Kidney tubule cell (primary cell): Measurements from ENCODE around the gene DLX4.

ENCODE experiments used
- DNase-seq: peaks from one replicate; pipeline ENCODE4 v3.0.0-alpha.2; 2018; ENCODE audit warnings: low spot score

Gene DLX4

DNA sequence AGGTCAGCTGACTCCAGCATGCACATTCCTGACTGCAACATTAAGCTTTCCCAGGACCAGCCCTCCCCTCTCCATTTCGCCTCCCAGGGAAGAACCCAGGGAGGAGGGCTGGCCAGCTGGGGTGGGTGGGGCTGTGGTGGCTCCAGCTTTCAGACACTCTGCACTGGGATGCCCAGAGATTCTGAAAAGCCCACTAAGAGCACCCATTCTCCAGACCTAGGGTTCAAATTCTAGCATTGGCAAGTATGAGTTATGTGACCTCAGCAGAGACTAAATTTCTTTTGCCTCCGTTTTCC lies 18.2 kb downstream of the DLX4 start:
- DNase-seq, result no peak

DNA sequence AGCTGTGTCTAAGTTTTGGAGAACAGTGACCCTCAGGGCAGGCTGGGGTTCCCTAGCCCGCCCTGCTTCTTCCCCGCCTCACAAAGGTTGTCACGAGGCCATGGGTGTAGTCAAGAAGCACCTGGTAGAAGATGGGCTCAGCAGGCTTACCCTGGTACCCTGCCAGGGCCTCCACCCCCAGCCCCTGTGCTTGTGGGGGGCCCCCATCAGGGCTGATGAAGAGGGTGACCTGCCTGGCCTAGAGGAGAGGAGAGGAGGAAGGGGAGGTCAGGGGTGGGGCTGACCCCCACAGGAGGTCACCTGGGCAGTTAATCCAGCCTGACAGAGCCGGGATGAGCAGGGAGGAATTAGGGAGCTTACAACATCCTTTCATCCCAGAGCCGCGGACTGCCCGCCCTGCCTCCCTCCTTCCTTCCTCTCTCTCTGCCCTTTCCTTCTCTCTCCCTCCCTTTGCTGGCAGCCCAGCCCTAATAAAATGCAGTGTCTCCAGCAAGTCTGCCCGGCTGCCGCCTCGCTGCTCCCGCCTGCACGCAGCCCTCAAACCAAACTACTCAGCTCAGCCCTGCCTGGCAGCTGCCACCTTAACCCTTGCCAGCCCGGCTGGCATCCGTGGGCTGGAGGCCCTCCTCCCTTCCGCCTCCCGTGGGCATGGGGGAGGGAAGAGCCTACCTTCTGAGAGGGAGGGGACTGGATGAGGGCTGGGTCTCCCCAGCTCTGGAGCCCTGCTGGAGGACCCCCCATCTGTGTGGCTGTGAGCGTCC lies 18.9 kb downstream of the DLX4 start:
- peak; percentile 33 for DNase-seq

DNA sequence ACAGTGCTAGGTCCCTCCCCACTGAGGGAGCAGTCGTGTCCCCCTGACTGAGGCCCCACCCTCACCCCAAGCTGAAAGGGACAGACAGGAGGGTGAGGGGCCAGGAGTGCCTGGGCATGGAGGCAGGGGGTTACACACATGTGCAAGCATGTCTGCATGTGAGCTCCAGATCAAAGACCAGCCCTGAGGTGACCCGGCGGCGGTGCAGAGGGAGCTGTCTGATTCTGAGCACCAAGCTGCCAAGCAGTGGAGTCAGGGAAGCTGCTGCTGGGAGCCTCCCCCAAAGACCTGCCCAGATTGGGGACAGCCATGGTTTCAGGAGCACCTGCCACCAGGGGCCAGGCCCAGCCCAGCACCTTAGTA lies 20.5 kb downstream of the DLX4 start:
- no peak for DNase-seq

DNA sequence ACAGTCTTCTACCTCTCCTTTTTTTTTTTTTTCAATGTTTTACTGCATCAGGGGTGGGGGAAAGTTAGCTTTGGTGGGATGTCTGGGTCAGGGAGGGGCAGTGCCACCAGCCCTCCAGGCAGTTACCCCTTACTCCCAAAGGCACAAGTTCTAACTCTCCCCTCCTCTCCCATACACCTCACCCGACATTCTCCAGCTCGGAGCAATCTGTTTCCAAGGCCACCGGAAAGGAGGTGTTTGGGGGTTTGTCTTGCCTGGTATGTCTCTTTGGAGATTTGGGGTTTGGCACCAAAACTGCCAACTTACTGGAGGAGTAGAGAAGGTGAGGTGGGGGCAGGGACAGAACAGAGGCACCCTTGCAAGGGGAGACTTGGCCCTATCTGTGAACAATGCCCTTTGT lies 21.3 kb downstream of the DLX4 start:
- no peak for DNase-seq

DNA sequence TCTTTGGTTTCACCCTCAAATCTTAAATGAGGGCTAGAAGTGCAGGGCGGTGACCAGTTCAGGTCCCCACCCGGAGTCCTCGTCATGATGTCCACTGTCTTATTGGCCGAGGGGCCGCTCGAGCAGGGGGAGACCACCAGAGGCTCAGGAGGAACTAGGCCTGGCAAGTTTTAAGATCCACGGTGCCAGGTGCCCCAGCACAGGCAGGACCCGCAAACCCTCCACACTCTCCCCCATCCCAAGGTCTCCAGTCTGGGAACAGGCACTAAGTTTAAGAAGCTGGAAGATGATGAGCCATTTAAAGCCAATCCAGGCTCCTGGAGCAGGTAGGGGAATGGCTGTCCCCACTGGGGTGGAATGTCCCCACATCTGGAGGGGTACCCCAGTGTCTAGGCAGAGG lies 21.9 kb downstream of the DLX4 start:
- DNase-seq, result no peak

DNA sequence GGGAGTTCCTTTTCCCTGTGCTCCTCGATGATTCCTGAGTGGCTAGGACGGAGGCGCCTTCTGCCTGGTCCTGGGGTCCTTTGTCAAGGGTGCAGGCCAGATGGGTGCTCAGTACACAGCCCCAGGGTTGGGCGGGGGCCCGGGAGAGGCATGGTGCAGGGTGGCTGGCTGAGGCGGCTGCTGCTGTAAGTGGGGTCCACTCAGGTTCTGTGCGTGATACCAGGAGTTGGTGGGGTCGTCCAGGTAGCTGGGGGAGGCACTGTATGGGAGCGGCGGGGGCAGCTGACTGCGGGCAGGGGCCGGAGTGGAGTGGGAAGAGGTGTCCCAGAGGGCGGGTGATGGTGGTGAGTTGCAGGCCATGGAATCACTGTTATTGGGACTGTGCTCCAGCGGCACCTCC lies 22.4 kb downstream of the DLX4 start:
- DNase-seq, result no peak

DNA sequence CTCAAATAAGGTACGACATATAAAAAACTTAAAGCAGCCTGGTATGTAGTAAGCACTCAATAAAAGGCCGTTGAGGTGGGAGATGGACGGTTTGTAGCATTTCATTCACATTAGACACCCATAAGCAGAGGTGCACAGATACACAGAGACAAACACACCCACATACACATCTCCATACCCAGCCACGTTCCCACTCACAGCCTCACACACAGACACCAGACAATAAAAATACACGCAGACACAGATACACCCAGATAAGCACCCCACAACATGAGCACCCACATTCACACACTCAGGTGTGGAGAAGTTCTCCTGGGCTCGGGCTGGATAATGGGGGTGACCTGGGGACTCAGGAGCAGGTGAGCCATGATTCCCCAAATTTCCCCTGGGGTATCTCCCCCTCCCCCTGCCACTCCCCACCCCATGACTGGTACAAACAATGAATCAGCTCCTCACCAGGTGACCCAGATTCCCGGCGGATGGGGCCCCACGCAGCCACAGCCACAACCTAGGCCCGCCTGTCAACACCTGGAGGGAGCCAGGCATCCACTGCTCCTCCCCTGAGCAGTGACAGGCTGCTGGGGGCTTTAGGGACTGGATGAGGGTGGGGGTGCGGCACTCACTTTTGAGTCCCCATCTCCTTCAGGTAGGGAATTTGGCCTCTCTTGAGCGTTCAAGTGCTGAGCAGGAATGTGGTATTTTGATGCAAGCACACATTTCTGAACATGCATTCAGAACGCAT lies 23.4 kb downstream of the DLX4 start:
- DNase-seq, result no peak

DNA sequence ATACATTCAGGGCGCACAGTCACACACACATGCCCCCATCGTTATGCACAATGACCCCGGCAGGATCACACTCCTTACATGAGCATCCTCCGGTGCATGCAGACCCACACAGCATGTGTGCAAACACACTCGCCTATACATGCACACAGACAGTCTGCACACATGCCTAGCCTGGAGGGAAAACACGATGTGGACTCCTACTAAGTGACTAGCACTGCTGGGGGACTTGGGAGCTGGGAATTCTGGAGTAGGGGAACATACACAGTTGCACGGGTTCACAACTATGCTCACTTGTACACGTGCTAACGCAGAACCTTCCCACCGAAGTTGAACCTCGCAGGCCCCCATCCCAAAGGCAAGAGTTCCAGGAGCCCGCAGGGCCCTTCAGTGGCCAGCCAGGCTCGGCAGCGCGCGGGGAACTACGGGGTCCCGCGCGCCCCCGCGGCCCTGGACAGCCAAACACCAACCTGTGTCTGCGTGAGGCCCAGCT lies 24.0 kb downstream of the DLX4 start:
- no peak for DNase-seq

DNA sequence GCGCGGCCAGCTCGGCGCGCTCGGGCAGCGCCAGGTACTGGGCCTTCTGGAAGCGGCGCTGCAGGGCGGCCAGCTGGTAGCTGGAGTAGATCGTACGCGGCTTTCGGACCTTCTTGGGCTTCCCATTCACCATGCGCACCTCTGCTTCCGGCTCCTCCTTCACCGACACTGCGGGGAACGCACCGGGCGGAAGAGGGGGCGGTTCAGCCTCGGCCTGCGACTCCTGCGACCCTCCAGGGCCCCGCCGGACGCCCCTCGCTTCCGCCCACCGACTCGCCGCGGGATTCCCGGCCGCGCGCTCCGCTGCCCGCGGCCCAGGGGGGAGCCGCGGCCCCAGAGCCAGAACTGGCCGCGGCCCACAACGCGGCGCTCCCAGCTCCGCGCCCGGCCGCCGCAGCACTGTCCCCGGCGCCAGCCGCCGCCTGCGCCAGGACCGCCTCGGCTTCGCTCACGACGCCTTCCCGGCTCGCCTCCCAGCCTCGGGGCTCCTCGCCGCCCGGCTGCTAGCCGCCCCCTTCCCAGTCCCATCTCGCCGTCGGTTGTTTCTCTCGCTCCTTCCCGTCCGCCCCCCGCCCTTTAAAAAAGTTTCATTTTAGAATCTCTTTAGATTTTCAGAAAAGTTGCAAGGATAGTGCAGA lies 24.6 kb downstream of the DLX4 start:
- DNase-seq, result peak; percentile 36

DNA sequence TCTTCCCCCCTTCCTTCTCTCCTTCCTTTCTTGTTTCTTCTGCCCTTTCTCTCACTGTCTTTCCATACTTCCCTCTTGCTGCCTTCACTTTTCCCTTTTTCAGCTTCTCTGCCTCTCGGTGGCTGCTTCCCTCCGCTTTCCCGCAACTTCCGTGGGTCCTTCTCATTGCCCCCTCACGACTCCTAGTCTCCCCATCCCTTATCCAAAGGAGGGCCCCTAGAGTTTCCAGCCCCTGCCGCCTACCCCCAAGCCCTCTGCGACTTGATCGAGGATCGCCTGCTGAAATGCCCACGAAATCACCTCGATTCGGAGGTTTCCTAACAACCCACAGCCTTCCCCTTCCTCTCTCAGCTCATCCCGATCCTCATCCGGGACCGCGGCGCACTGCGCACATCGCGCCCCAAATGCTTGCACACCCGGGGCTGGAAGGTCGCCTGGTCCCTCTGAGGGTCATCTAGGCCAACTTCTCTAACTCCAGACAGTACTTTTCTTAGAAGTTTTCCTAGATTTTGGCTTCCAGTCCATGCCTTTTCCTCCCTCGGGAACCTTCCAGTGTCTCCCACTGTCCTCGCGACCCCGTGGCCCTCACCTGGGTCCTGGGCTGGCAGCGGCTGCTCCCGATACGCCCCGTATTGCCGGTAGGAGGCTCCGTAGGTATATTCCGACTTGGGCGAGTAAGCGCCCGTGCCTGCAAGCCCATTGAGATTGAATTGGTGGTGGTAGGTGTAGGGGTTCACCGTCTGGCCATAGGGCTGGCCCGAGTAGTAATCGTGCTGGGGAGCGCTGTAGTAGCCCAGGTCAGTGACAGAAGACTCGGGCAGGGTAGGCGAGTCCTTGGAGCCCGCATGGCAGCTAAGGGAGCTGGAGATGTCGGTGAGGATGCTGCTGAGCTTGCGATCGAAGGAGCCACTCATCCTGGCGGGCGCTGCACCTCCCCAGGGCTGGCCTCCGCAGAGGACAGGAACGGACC lies 25.4 kb downstream of the DLX4 start:
- DNase-seq, result no peak

DNA sequence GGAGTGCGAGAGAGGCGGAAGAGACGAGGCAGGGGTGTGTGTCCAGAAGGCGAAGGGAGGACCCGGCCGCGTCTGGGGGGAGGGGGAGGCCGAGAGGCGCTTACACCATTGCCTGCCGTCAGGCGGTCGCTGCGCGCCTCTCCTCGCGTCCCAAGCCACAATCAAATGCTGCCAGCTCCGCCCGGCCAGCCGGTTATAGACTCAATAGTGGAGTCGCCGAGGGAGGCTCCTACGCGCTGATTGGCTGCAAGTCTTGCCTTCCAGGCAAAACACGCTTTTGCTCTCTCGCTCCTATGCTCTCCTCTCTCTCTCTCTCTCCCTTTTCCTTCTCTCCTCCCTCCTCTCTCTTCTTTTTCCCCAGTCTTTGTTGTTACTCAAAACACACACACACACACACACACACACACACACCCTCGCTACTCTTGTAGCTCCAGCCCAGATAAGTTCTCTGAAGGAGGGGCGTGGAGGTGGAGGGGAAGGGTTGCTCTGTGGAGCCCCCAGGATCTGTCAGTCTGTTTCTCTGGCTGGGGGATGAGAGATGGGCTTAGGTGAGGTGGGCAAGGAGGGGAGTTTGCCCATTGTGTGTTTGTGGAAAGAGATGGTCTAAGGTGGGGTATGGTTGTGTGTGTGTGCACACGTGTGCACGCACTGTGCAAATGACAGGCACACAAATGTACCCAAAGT lies 26.2 kb downstream of the DLX4 start, which contains the start of gene DLX3:
Gene DLX3 (minus strand): TSS at position 170 of the 684 bp plus-strand sequence. CDS start 226 bp downstream, outside the sequence.
- DNase-seq, result peak; percentile 59

DNA sequence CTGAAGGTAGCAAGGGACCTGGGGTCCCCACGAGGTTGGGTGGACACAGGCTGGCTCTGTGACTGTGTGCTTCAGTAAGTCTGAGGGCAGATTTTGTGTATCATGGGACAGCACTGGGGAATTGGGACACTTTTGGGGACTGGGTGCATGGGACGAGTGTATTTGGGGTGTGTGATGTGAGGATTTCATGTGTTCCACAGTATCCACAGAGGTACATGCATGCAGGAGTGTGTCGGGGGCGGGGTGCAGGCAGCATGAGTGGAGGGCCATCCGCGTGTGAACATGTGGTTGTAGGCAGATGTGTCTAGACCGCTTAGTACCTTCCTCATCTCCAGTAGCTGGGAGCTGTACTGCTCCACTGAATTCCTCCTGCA lies 27.1 kb downstream of the DLX4 start:
- DNase-seq, result no peak

DNA sequence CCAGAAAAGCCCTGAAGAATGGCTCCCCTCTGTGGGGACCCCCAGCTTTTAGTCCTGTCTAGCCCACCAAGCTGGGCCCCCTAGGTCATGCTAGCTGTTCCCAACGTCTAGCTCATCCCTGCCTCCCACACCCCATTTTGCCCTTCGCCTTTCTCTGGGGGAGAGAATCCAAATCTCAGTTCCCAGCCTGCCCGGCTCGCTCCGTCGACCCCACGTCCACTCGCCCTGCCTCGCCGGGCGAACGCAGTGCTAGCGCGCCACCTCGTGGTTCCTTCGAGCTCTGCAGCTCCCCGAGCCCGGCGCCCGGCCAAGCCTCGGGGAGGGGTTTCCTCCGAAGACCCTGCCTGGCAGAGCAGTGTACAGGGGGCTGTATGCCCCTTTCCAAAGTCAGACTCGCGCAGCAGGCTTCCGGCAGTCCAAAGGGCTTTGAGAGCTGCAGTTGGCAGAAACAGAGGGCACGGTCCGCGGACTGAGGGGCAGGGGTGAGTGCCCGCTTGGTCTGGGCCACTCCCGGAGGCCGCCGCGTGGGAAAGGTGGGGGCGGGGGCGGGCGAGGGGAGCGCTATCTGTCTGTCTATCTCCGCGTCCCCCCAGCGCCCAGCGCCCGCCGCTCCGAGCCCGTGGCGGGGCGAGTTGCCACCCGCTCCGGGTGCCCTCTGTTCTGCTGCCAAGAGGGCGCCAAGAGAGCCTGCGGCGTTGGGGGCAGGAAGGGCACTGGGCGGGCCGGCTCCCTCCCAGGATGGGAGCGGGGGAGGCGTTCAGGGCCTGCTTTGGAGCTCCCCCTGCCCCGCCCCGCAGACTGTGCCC lies 27.7 kb downstream of the DLX4 start:
- DNase-seq, result peak; percentile 46

DNA sequence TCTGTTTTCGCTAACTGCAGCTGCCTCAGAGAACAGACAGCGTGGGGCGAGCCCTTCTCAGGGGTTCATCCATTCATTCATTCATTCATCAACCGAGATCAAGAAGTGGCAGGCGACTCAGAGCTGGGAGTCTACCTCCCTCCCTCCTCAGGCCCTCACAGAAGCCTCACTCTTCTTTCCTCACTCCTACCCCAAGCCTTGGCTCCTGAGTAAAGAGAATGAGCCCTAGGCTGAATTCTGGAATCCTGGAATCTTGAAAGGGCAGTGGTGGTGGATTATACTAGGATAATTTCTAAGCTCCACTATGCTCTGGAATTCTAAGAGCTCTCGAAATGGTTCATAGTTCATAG lies 28.3 kb downstream of the DLX4 start:
- DNase-seq, result no peak

DNA sequence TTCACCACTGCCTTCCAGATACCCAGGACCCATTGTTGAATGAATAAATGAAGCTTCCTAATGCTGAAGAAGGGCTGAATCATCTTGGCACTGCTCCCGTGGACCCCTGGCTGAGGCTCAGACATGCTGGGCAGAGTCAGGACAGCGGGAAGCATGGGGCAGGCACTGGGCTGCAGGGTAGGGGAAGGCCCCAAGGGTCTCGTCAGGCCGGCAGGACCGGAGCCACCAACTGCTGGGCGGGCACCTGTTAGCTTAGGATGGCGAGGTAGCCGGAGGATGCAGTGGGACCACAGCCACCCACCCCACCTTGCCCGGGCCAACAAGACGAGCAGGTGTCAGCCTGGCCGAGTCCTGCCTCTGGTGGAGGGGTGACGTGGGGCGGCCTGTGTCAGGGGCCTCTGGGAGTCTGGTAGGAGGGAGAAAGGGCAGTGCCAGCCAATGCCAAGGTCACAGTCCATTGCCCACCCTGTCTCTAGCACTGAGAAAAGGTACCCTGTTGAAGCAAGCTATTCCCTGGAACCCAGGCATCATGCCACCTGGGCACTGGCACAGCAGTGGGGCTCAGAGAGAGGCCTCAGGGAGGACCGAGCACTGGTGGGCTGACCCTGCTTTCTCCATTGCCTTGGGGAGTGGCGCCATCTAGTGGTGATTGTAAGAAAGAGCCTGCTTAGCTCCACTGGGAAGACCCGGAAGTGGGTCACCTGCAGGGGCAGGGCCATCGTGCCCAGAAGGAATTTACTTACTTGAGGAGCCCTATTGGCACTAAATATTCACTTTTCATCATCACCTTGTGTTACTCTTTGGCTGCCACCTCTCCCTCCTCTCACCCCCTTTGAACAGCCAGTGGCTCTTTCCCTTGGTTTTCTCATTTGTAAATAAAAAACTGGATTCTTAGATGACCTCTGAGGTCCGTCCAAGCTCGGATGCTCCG lies 29.0 kb downstream of the DLX4 start:
- peak; percentile 86 for DNase-seq

DNA sequence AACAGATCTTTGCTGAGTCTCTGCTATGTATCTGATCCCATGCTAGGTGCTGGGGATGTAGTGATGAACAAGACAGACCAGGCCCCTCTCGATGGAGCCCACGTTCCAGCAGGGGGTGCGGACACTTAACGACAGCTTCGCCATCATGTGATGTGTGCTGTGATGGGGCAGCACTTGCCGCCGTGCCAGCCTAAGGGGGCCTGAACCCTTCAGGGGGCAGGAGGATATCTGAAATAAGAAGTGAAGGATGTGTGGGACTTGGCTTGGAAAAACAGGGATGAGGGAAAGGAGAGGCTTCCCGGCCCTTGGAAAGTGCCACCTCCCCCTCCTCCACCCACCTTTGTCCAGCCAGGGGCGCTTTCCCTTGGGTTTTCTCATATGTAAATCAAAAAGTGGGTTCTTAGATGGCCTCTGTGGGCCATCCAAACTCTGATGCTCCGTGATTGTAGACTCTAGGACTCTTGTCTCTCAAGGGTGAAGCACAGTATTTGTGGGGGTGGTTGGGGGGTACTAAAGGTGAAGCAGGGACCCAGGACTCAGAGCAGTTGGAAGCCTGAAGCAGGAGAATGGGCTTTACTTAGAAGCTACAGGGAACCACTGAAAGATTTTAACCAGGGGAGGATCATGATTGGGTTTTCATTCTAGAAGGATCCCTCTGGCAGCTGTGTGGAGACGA lies 30.0 kb downstream of the DLX4 start:
- DNase-seq, result no peak

DNA sequence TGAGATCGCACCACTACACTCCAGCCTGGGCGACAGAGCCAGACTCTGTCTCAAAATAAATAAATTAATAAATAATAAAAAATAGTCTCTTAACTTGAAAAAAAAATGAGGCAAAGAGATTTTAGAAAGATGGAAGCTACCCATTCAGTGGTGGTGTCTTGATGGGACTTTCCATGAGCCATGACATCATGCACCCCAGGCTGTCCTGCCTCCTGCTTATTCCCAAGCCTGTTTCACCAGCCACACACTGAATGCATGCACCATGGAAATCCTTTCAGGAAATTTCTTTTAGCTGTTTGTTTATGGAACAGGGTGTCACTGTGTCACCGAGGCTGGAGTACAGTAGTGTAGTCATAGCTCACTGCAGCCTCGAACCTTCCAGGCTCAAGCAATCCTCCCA lies 34.9 kb downstream of the DLX4 start:
- peak; percentile 49 for DNase-seq

DNA sequence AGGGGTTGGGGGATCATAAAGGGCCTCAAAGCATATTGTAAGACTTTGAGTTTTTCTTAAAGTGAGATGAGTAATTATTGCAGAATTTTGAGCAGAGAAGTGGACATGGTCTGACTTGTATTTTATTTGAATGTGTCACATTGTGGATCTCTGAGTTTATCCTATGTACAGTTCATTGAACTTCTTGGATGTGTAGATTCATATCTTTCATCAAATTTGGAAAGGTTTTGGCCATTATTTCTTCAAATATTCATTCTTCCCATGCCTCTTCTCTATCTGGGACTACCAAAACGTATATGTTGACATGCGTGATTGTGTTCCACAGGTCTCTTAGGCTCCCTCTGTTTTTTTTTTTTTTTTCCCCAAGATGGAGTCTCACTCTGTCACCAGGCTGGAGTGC lies 40.3 kb downstream of the DLX4 start:
- DNase-seq, result no peak

DNA sequence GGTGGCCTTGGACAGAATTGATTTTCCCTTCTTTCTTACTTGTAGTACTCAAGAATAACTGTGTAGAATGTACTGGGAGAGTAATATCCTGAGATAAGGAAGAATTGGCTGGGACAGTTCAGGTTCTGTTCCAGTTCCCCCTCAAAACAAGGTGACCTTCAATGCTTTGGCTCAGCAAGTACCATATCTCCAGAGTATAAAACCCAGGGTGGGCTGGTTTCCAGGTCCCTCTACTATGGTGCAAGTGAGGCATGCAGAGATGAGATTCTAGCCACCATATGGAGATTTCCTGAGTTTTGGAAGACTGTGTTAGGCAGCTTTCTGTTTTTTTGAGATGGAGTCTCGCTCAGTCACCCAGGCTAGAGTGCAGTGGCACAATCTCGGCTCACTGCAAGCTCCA lies 44.1 kb downstream of the DLX4 start:
- no peak for DNase-seq
